ENCODE data around the gene L3MBTL4. TPM values are rescaled to one million over a fixed set of nuclear protein-coding genes. Genes with fewer than 3 reads are reported as not detected.

L3MBTL4 gene
- total RNA-seq, 3 donors from 2014 or later: 7.8 to 23.0 (median 19.7) TPM

DNA sequence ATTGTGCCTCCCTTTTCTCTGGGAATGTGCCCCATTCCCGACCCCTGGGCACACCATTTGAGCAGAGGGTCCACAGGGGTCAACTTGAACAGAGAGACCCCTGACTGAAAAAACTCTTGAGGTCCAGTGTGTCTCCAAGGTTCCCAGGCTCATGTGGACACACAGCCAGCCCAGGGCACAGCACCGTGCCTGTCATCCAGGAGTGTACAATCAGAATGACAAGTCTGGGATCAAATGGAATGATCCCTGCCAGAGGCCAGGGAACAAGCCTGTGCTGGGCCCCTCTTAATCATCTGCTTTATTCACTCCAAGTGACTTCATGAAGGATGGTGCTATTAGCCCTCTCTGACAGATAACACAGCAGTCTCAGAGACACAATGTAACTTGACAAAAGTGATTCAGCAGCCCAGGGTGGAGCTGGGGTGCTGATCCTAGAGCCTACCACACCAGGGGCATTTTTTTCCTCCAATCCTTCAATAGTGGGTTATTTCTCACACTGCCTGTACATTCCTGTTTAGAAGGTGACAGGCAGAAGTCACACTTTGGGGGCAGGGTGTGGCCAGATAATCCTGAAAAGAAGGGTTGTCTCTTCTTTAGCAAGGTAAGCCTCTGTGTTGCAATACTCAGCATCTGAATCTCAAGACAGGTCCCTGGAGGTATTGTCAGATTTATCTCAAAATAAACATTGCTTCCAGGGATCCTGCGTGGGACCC is 435.4 kb downstream of the L3MBTL4 start:
- H3K36me3 ChIP-seq: no peaks in the 10 kb centered on the region
- H3K4me1 ChIP-seq: no peaks in the 10 kb centered on the region
- no peak overlapping the region for H3K27ac ChIP-seq
- no peak for DNase-seq (ENCODE audit: low spot score in 2 of 2)
- H3K4me3 ChIP-seq: no peak overlapping the region
- no peaks in the 10 kb centered on the region for H3K9me3 ChIP-seq
- TF ChIP-seq POLR2A (IDR thresholded peaks at IDR 0.05) (no peak), POLR2AphosphoS5 (IDR thresholded peaks at IDR 0.05) (no peak)
- TF ChIP-seq, protein P1, sequence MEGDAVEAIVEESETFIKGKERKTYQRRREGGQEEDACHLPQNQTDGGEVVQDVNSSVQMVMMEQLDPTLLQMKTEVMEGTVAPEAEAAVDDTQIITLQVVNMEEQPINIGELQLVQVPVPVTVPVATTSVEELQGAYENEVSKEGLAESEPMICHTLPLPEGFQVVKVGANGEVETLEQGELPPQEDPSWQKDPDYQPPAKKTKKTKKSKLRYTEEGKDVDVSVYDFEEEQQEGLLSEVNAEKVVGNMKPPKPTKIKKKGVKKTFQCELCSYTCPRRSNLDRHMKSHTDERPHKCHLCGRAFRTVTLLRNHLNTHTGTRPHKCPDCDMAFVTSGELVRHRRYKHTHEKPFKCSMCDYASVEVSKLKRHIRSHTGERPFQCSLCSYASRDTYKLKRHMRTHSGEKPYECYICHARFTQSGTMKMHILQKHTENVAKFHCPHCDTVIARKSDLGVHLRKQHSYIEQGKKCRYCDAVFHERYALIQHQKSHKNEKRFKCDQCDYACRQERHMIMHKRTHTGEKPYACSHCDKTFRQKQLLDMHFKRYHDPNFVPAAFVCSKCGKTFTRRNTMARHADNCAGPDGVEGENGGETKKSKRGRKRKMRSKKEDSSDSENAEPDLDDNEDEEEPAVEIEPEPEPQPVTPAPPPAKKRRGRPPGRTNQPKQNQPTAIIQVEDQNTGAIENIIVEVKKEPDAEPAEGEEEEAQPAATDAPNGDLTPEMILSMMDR (IDR thresholded peaks at IDR 0.05): no peak
- intact Hi-C loops (cut with DNase I; ENCODE audit: low total_unique reads): no loop called here
- no peaks in the 10 kb centered on the region for H3K27me3 ChIP-seq

DNA sequence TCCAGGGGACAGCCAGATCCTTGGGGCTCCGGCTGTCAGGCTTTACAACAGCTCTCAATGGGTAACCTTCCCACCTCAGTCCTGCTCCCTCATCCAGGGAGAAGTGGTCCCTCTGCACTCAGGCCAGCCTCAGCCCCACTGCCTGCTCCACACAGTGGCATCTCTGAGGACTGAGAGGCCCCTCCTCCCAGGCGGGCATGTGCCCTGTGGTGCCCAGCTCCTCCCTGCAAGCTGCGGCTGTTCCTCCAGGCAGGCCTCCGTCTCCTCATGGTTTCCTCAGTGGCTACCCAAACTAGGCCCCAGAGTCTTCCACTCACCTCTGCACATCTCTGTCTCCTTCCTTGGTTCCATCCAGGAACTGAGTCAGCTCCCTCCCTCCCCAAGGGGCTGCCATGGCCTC is 437.7 kb downstream of the L3MBTL4 start:
- Histone ChIP-seq H3K27ac (no peak overlapping the region), H3K27me3 (no peaks in the 10 kb centered on the region), H3K4me1 (no peaks in the 10 kb centered on the region), H3K9me3 (no peaks in the 10 kb centered on the region), H3K36me3 (no peaks in the 10 kb centered on the region), H3K4me3 (no peak overlapping the region)
- no peak for DNase-seq (ENCODE audit: low spot score in 2 of 2)
- intact Hi-C loops (cut with DNase I; ENCODE audit: low total_unique reads): no loop called here
- TF ChIP-seq POLR2A (IDR thresholded peaks at IDR 0.05) (no peak), POLR2AphosphoS5 (IDR thresholded peaks at IDR 0.05) (no peak)
- TF ChIP-seq, protein P1 (IDR thresholded peaks at IDR 0.05): no peak

DNA sequence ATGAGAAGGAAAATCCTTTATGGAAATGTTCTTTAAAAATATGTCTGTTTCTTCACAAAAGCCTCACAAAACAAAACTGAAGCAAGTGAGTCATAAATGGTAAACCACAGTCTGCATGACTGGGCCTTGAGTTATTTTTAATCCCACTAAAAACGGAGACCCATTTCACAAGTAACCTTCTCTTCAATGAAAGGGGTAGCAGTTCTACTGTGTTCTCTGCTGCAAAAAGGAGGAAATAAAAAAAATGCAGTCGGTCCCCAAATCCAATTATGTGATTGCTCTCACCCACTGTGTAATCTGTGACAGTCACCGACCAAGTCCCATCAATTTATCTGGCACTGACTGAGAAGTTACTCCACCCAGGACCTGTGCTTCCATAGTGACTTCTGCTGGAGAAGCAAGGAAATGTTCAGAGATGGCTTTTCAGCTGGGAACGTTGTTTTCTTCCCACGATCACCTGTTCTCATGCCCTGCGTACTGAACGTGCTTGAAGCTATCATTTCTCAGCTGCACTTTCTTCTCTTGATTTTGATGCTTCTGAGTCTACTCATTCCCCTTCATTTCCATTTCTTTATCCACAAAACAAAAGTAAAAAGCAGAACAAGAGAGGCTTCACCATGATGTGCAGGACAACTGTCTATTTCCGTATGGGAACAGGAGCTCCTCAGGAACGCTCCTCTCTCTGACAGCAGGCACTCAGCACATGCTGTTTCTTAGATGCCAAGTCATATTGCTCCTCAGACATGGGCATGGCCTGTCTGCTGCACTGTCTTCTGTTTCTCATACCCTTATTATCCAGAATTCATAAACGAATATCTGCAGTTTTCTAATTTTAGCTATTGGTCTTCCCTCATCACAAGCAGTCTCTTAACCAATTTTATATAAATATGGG is 439.4 kb downstream of the L3MBTL4 start:
- Histone ChIP-seq H3K27me3 (no peaks in the 10 kb centered on the region), H3K4me3 (no peak overlapping the region), H3K4me1 (no peaks in the 10 kb centered on the region), H3K9me3 (no peaks in the 10 kb centered on the region), H3K36me3 (no peaks in the 10 kb centered on the region), H3K27ac (no peak overlapping the region)
- intact Hi-C loops (cut with DNase I; ENCODE audit: low total_unique reads): no loop called here
- TF ChIP-seq, protein P1 (IDR thresholded peaks at IDR 0.05): no peak
- no peak for TF ChIP-seq POLR2AphosphoS5 (IDR thresholded peaks at IDR 0.05)
- TF ChIP-seq POLR2A (IDR thresholded peaks at IDR 0.05): no peak
- no peak for DNase-seq (ENCODE audit: low spot score in 2 of 2)

DNA sequence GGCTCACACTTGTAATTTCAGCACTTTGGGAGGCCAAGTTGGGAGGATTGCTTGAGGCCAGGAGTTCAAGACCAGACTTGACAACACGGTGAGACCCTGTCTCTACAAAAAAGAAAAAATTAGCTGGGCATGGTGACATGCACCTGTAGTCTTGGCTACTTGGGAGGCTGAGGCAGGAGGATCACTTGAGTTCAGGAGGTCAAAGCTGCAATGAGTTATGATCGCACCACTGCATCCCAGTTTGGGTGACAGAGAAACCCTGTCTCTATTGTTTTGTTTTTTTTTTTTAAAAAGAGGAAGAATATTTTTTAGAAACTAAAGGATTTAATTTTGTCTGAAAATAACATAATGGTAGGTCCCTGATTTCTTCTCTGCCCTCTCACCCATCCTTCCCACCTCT is 440.0 kb downstream of the L3MBTL4 start:
- no peak for TF ChIP-seq POLR2A (IDR thresholded peaks at IDR 0.05)
- no peak for TF ChIP-seq POLR2AphosphoS5 (IDR thresholded peaks at IDR 0.05)
- TF ChIP-seq, protein P1 (IDR thresholded peaks at IDR 0.05): no peak
- intact Hi-C loops (cut with DNase I; ENCODE audit: low total_unique reads): no loop called here

DNA sequence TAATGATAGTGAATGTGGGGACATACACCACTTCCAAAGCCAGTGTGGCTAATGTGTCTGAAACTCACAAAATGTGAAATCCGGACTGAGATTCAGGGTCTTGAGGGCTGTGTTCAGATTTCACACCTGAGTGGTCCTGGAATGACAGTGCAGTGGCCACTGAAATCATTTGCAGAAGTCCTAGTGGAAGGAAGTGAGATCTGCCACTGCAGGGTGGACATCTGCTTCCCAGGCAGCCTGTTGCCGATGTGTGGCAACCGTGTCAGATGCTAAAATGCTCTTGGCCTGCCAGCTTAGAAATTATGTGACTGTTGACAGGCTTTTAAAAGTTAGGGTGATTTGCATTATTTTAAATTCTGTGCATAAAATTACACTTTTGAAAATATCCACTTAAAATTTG is 441.6 kb downstream of the L3MBTL4 start:
- no peak overlapping the region for H3K27ac ChIP-seq
- no peaks in the 10 kb centered on the region for H3K4me1 ChIP-seq
- no peak overlapping the region for H3K4me3 ChIP-seq
- H3K36me3 ChIP-seq: no peaks in the 10 kb centered on the region
- no peak for DNase-seq (ENCODE audit: low spot score in 2 of 2)
- no peak for TF ChIP-seq POLR2A (IDR thresholded peaks at IDR 0.05)
- TF ChIP-seq, protein P1 (IDR thresholded peaks at IDR 0.05): no peak
- no peak for TF ChIP-seq POLR2AphosphoS5 (IDR thresholded peaks at IDR 0.05)
- H3K9me3 ChIP-seq: no peaks in the 10 kb centered on the region
- no peaks in the 10 kb centered on the region for H3K27me3 ChIP-seq
- intact Hi-C loops (cut with DNase I; ENCODE audit: low total_unique reads): no loop called here

More for the DNA sequence above, 440.0 kb downstream of the L3MBTL4 start:
- Histone ChIP-seq H3K4me1 (no peaks in the 10 kb centered on the region), H3K4me3 (no peak overlapping the region), H3K27ac (no peak overlapping the region), H3K27me3 (no peaks in the 10 kb centered on the region), H3K36me3 (no peaks in the 10 kb centered on the region), H3K9me3 (no peaks in the 10 kb centered on the region)
- DNase-seq (ENCODE audit: low spot score in 2 of 2): no peak
